Posterior cingulate gyrus (tissue), 11 donors: ENCODE data around the gene TRIM33.
A peak's percentile ranks its signal among the peaks of the same experiment; 100 is the strongest.

ENCODE experiments used
- DNase-seq, 10 donors: peaks; one replicate each; pipeline versions ENCODE4 v3.0.0 to v3.0.0-alpha.2; 2020 to 2021; ENCODE audit warnings: mixed read lengths in 3 of 10
- intact Hi-C: fragments of 100-400 bp; cut with DNase I; formaldehyde crosslinking; loops from one replicate; pipeline ENCODE4 v1.15.1; 2023

Gene TRIM33

DNA sequence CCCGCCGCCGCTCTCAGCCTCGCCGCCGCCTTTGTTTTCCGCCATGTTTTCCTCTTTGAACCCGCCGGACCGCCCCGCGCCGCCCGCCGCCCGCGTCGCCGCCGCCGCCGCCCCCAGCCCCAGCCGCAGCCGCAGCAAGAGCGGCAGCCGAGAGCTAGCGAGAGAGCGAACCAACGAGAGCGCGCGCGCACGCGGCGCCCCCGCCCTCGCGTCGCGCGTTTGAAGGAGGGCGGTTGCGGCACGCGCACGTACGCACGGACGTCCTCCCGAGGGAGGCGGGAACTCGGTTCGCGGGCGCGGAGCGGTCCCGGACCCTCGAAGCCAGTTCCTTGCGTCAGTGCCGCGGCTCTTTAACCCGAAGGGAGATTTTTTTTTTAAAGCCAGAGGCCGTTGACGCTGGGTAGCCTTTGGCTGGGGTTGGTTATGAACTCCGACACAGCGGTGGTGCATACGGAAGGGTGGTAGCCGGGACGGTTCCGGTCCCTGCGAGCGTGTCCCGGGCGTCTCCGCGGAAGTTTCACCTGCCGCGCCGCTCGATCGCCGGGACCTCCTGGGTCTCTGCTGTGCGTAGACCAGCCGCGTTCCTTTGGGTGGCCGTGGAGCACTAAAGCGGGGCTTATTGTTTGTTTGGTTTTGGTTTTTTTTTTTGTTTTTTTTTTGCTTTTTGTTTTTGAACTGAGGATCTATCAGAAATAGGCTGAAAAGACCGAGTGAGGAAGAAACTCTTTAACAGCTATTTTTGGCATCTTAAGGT, at the start of gene TRIM33:
Gene TRIM33, minus strand, starts transcription at position 172 of the 754 bp plus-strand sequence. Its CDS starts 127 bp downstream, at position 45.
- intact Hi-C loops = loop anchor here (1.0 to 5.0 kb wide), 3 partner anchors 70 to 246 kb away; partner anchors contain the start of genes BCAS2 and CSDE1
- peak; percentile 83 to 99 (median 90) for DNase-seq

DNA sequence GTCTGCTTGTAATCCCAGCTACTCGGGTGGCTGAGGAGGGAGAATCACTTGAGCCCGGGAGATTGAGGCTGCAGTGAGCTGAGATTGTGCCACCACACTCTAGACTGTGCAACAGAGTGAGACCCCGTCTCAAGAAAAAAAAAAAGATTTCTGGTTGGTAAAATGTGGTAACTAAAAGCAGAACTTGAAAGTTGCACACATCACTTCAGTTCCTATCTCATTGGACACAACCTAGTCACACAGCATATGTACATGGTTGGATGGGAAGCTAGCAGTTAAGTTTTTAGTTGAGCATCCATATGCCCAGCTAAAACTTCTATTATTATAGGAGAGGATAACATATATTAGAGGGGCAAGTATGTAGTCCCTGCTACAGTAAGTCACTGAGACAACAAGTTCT, 48.4 kb upstream of the TRIM33 start:
- DNase-seq = no peak
- intact Hi-C loops = no loop called here

DNA sequence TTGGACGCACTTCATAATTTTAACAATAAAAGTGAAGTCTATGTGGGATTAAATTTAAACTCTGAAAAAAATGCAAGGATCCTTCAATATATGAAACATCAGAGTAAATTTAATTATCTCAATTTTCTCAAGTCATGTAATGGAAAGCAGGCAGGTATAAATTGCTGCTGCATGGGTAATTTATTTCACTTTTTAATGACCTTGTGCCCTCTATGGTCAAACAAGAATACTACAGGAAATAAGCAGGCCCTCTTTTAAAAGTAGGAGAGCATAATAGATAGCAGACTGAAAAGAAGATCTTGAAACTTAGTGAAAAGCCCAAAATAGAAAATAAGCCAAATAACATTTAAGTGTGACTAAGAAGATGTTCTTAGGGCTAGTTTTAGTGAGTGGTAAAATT, 47.5 kb upstream of the TRIM33 start:
- intact Hi-C loops = no loop called here
- no peak for DNase-seq

DNA sequence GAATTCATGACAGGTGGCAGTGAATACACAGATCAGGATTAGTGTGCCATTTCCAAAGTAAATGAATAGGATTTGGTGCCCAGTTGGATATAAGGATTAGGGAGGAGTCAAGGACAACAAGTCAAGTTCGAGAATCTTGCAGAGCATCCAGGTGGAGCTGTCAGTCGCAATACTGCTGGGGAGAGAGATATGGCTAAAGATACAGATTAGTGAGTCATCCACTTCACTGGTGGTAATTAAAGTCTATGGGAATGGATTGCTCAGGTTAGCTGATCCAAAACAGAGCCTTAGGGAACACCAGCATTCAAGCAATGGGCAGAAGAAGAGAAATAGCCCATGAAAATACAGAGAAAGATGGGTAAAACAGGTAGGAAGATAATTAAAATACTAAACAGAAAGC, 43.6 kb upstream of the TRIM33 start:
- intact Hi-C loops = no loop called here
- DNase-seq = no peak

DNA sequence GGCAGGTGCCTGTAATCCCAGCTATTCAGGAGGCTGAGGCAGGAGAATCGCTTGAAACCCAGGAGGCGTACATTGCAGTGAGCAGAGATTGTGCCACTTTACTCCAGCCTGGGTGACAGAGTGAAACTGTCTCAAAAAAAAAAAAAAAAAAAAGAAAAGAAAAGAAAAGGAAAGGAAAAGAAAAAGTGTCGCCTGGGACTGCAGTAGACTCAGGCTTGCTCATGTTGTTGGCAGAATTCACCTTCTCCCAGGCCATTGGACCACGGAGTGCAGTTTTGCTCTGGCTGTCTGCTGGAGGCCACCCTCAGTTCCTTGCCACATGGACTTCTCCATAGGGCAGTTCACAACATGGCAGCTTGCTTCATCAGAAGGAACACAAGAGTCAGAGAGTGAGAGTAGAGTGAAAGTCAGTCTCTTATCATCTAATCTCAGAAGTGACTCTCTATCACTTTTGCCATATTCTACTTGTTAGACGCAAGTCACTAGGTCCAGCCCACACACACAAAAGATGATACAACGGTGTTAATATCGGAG, 41.2 kb upstream of the TRIM33 start:
- no peak for DNase-seq
- intact Hi-C loops = no loop called here

DNA sequence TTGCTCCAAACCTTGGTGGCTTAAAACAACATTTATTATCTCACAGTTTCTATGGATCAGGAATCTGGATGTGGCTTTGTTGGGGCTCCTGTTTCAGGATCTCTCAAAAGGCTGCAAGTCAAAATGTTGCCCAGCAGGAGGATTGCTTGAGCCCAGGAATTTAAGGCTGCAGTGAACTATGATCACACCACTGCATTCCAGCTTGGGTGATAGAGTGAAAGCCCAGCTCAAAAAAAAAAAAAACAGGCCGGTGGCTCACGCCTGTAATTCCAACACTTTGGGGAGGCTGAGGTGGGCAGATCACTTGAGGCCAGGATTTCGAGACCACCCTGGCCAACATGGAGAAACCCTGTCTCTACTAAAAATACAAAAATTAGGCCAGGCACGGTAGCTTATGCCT, 40.4 kb upstream of the TRIM33 start:
- intact Hi-C loops = no loop called here
- DNase-seq = no peak

DNA sequence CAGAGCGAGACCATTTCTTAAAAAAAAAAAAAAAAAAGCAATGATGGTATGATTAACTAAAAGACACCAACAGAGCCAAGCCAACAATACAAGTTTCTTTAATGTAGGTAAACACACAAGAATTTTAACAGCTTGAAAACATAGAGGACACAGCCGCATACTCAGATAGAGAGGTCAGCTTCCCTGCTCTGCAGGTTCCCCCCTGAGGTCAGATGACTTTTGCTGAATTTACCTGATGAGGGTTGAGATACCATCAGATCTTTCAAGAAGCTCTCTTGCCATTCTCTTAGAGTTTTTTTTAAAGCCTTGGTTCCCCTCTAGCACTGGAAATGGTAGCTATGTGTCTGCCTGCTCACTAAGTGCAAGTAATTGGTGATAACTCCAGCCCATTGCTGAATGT, 39.3 kb upstream of the TRIM33 start:
- intact Hi-C loops = no loop called here

DNA sequence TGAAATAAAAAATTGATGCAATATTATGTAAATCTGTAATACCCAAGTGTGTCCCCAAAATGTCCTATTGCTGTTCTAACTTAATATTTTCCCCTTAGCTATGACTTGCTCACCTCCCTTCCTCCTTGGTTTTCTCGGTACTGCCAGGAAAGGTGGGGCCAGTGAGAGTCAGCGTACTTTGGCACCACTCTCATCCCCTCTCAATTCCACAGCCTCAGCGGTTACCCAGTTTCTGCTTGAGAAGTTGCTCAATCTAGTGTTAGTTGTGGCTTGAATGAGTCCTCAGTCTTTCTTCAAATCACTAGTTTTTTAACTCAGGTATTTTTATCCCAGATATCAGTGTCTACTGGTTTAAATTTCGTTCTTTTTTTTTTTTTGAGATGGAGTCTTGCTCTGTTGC, 38.1 kb upstream of the TRIM33 start:
- intact Hi-C loops = no loop called here
- no peak for DNase-seq

More for the DNA sequence above, 39.3 kb upstream of the TRIM33 start:
- no peak for DNase-seq

DNA sequence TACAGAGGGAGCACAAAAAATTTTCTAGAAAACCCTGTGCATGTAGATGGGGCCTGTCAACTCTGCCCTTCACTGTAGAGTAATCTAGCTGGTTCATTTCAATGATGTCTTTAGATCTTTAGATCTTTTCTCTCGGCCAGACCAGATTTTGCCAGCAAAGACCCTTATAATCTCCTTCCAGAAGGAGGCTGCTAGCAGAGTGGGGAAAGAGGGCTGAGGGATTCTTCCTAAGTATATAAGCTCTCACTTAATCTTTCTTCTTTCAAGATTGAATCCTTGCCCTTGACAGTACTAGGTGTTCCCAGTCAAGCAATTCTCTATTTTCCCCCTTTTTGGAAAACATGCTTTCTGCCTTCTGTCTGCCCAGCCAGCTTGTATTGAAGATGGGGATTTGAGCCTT, 36.1 kb upstream of the TRIM33 start:
- intact Hi-C loops = no loop called here
- DNase-seq = no peak

DNA sequence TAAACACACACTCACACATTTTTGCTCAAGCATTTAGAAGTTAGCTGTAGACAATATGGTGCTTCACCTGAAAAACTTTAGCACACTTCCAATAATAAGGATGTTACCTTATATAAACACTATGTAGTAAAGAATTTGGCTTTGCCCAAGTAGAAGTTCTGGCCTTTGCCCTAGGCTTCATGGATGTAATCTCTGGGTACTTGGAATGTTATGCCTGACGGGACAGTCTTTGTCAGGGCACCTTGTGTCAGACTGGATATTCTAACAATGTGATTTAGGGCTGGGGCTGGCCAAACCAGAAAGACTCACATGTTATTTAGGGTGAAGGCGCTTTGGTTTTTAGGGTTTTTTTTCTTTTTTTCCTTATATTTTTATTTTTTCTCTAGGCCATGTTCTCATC, 34.8 kb upstream of the TRIM33 start:
- DNase-seq = no peak
- intact Hi-C loops = no loop called here

DNA sequence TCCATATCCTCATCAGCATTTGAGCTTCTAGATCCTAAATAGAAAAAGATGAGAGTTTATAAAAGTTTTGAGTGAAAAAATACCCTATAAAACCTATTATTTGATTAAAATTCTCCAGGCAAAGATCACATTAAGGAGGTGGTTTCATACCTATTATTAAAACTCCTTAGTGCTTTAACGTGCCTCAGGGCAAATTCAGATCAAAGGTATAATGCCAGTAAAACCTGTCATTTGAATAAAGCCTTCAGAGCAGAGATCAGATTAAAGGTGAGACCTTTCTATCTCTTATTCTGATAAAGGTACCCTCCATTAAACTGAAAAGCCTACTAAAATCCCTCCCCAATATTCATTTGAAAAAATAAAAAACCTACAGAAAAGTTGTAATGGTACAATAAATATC, 34.3 kb upstream of the TRIM33 start:
- DNase-seq = no peak
- intact Hi-C loops = no loop called here

DNA sequence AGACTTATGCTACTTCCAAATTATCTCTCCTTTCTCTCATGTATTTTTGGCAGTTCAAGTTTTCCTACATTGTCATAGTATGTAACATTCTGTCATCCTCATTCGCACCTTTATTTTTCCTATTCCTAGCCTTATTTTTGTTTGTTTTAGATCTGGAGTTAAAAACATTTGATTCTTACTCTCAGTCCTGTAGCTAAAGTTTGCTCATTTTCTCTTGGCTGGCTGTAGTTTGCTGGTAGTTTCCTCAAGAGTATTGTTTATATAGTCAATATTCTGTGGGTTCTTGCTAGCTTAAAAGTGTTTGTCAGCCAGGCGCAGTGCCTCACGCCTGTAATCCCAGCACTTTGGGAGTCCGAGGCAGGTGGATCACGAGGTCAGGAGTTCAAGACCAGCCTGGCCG, 29.8 kb upstream of the TRIM33 start:
- intact Hi-C loops = no loop called here
- no peak for DNase-seq

DNA sequence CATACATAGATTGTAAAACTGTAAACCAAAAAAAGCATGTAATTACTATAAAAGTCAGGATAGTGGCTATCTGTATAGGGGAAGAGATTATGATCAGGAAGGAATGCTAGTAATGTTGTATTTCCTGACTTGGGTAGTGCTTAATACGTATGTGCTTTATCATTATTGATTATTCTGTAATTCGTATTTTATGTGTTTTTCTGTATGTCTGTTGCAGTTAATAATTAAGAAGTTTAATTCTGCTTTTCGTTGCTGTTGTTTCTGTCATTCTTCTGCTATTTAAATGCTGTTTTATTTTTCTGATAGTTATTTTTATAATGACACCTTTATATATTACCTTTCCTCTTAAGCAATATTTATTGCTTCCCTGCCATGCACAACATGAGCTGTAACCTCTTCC, 29.3 kb upstream of the TRIM33 start:
- DNase-seq = no peak
- intact Hi-C loops = no loop called here

DNA sequence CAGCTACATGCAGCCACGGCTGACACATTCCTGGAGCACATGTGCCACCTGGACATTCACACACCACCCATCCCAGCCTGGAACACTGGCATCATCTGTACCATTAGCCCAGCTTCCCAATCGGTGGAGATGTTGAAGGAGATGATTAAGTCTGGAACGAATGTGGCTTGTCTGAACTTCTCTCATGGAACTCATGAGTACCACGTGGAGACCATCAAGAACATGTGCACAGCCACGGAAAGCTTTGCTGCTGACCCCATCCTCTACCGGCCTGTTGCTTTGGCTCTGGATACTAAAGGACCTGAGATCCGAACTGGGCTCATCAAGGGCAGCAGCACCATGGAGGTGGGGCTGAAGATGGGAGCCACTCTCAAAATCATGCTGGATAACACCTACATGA, 25.0 kb upstream of the TRIM33 start:
- intact Hi-C loops = no loop called here
- DNase-seq = no peak

DNA sequence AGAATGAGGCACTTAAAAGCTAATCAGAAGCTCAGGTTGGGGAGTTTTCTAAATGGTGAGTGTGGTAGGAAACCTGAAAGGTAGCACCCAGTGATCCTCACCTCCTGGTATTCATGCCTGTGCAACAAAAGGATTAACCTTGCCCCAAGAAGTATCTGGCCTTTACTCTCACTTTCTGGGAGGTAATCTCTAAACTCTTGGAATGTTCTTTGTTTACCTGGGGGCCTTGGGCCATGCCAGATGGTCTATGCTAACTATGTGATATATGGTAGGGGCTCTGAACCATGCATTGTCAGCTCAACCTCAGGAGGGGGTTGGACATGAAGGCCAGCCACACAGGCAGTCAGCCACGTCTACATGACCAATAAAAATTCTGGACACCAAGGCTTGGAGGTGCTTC, 24.4 kb upstream of the TRIM33 start:
- intact Hi-C loops = no loop called here
- no peak for DNase-seq

DNA sequence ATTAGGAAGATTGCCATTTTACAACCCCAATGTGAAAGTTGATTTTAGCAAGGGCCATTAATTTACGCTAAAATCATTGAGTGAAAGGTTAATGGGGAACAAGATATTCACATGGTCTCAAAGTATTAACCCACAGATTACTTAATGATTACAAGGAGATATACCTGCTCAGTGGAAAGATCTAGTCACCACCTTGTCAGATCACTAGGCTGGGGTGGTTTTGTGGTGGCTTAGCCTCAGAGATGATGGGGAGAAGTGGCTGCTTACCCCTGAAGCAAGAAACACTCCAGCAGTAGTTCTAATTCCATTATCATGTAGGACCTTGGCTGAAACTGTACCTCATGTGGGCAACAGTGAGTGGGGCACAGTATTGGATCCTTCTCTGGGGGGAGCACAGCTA, 20.1 kb upstream of the TRIM33 start:
- DNase-seq = no peak
- intact Hi-C loops = no loop called here

DNA sequence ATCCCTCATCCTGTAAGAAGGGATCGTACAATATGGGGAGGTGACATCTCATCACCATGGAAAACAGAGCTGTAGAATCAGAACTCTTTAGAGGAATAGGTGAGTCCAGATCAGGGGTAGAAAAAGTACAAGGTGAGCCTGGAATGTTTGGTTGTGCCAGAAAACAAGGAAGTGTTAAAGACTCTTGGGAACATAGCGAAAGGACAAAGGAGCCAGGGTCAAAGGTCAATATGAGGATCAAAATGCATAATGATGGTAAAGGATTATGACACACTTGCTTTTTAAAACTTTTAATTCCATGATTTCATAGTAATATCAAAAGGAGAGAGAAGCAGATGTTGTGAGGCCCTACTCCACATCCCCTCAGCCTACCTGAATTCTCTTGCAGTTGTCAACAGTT, 19.2 kb upstream of the TRIM33 start:
- intact Hi-C loops = no loop called here
- no peak for DNase-seq

DNA sequence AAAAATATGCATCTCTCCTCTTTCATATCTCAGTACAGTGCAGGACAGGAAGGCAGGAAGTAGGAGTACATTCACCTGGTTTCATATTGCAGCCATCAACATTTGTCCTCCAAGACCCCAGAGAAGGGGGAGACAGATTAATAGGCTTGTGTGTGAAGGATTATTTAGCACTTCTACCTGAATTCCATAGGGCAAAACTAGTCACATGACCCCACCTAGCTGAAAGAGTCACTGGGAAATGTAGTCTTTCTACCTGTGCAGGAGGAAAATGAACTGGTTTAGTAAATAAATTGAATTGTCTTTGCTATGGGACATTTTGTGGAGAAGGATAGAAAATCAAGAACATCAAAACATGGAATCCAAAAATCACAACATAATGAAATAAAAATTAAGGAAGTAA, 13.9 kb upstream of the TRIM33 start:
- intact Hi-C loops = no loop called here
- no peak for DNase-seq

DNA sequence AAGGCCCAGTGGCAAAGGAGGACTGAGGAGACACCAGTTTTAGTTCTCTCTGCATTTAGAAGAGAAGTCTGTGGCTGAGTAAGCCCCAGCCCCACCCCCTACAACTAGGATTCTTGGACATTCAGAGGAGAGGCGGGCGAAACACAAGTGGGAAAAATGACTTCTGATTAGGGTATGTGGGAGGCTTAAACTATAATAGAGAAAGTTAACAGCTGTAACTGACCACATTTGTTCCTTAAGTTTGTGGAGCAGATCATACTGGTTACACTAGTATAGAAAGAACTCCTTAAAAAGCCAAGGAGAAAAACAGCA, 11.2 kb upstream of the TRIM33 start:
- intact Hi-C loops = no loop called here
- no peak for DNase-seq

DNA sequence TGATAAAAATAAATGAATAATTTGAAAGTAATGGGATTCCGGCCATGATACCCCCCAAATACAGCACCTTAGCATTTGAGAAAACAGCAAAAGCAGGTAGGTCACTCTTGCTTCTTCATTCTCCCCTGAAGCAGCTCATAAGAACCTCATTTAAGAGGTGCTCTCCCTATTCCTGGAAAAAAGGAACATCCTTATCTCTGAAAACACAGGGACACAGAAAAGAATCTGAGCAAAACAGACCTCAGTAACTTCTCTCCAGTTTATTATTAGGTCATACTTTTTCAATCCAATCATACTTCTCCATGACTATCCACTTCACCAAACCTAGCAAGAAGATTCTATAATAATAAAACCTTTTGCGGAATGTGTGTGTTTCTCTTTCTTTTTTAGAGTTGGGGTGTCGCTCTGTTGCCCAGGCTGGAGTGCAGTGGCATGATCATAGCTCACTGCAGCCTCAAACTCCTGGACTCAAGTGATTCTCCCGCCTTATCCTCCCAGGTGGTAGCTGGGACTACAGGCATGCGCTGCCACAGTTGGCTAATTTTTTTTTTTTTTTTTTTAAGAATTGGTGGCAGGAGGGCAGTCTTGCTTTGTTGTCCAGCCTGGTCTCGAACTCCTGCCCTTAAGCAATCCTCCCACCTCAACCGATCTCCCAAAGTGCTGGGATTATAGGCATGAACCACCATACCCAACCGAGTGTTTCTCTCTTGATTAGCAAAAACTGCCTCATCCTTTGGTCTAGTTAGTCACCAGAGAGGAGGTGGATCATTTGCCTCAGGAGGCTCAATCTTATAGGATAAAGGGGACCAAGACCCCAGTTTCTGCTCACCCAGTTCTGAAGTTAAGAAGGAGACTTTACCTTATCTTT, 10.6 kb upstream of the TRIM33 start:
- intact Hi-C loops = no loop called here
- no peak for DNase-seq

DNA sequence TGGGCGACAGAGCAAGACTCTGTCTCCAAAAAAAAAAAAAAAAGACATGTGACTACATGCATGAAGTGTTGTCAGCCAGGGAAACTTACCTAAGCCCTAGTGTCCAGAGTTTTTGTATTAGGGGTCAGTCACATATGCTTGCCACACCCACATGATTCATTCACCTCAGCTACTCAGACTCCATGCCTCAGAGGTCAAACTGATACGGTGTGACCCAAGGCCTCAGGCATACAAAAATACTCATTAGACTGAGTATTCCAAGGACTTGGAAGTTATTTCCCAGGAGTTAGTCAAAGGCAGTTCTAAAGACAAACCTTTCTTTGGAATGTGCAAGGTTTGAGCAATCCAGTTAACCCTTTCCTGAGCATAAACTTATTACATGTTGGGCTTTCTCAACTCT, 6.3 kb upstream of the TRIM33 start:
- intact Hi-C loops = no loop called here
- DNase-seq = no peak
